ENCODE measurements around the gene UFD1.

UFD1 gene

GRCh38 chr22:19466848-19467752 lies 11.9 kb downstream of the UFD1 start:
- no peak for FAIRE-seq

- FAIRE-seq = no peak
These were observed 12.8 kb downstream of the UFD1 start for GRCh38 chr22:19466126-19466716.

GRCh38 chr22:19464975-19465374 lies 14.0 kb downstream of the UFD1 start:
- no peak for FAIRE-seq

GRCh38 chr22:19464546-19464945 lies 14.4 kb downstream of the UFD1 start:
- FAIRE-seq = no peak

- no peak for FAIRE-seq
These were observed 15.2 kb downstream of the UFD1 start for GRCh38 chr22:19463491-19464469.

- FAIRE-seq = no peak
These were observed 16.0 kb downstream of the UFD1 start for GRCh38 chr22:19463008-19463407.

- FAIRE-seq = no peak
These were observed 17.5 kb downstream of the UFD1 start for GRCh38 chr22:19461506-19461905.

- FAIRE-seq = no peak
These were observed 19.0 kb downstream of the UFD1 start for GRCh38 chr22:19460036-19460435.

- no peak for FAIRE-seq
These were observed 21.1 kb downstream of the UFD1 start for GRCh38 chr22:19457828-19458428.

GRCh38 chr22:19456541-19456940 lies 22.5 kb downstream of the UFD1 start:
- no peak for FAIRE-seq

GRCh38 chr22:19455585-19456370 lies 23.2 kb downstream of the UFD1 start:
- no peak for FAIRE-seq

GRCh38 chr22:19455033-19455432 lies 24.0 kb downstream of the UFD1 start:
- FAIRE-seq = no peak

- FAIRE-seq = no peak
These were observed 24.8 kb downstream of the UFD1 start for GRCh38 chr22:19454156-19454555.

- no peak for FAIRE-seq
These were observed 25.3 kb downstream of the UFD1 start for GRCh38 chr22:19453718-19454117.

- no peak for FAIRE-seq
These were observed 27.4 kb downstream of the UFD1 start for GRCh38 chr22:19451570-19451969.

GRCh38 chr22:19450363-19451175 lies 28.4 kb downstream of the UFD1 start:
- FAIRE-seq = no peak

GRCh38 chr22:19449422-19449767 lies 29.6 kb downstream of the UFD1 start:
- FAIRE-seq = no peak

- no peak for FAIRE-seq
These were observed 30.1 kb downstream of the UFD1 start for GRCh38 chr22:19448739-19449421.

GRCh38 chr22:19448076-19448607 lies 30.9 kb downstream of the UFD1 start:
- FAIRE-seq = no peak
